ENCODE results near the gene ZSCAN12. TPM values are rescaled to one million over a fixed set of nuclear protein-coding genes. Genes with fewer than 3 reads are reported as not detected.

The ZSCAN12 gene
- total and polyA plus RNA-seq, 2 donors (not counting 1 experiment from before 2014, with no cell fraction given) = 4.7 to 9.6 TPM

- H3K27me3 ChIP-seq (ENCODE audit: control insufficient read depth, insufficient read depth, low read length) = no peaks in the 10 kb centered on the region
- peaks cover 4% of the 10 kb centered on the region for H3K36me3 ChIP-seq (ENCODE audit: control insufficient read depth, insufficient read depth, low read length)
- H3K79me2 ChIP-seq (ENCODE audit: control insufficient read depth, insufficient read depth, low read length) = no peaks in the 10 kb centered on the region
- H3K4me1 ChIP-seq (ENCODE audit: control insufficient read depth, extremely low read depth, insufficient read depth, low read length) = peaks cover 4% of the 10 kb centered on the region
- H2AFZ ChIP-seq (ENCODE audit: low read length) = no peak overlapping the region
- DNase-seq (ENCODE audit: low read depth in 2 of 2) = no peak
- H3K9me3 ChIP-seq (ENCODE audit: control insufficient read depth, insufficient read depth, low read depth, low read length) = no peaks in the 10 kb centered on the region
- H3K27ac ChIP-seq (ENCODE audit: insufficient read depth, low read length) = no peak overlapping the region
- TF ChIP-seq, protein P1, sequence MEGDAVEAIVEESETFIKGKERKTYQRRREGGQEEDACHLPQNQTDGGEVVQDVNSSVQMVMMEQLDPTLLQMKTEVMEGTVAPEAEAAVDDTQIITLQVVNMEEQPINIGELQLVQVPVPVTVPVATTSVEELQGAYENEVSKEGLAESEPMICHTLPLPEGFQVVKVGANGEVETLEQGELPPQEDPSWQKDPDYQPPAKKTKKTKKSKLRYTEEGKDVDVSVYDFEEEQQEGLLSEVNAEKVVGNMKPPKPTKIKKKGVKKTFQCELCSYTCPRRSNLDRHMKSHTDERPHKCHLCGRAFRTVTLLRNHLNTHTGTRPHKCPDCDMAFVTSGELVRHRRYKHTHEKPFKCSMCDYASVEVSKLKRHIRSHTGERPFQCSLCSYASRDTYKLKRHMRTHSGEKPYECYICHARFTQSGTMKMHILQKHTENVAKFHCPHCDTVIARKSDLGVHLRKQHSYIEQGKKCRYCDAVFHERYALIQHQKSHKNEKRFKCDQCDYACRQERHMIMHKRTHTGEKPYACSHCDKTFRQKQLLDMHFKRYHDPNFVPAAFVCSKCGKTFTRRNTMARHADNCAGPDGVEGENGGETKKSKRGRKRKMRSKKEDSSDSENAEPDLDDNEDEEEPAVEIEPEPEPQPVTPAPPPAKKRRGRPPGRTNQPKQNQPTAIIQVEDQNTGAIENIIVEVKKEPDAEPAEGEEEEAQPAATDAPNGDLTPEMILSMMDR (conservative IDR thresholded peaks at IDR 0.05 in 1 of 2, IDR thresholded peaks at IDR 0.05 in 1 of 2; ENCODE audit: low read depth in 1 of 2, low read length in 2 of 2) = no peak
- TF ChIP-seq EZH2 (IDR thresholded peaks at IDR 0.05; ENCODE audit: low read length, missing control alignments) = no peak
- no peaks in the 10 kb centered on the region for H4K20me1 ChIP-seq (ENCODE audit: control insufficient read depth, extremely low read depth, insufficient read depth, low read length)
- H3K4me2 ChIP-seq (ENCODE audit: extremely low read depth, insufficient read depth, low read length) = no peak overlapping the region
- no peak overlapping the region for H3K9ac ChIP-seq (ENCODE audit: insufficient read depth, low read length)
- H3K4me3 ChIP-seq (replicated peaks in 1 of 4; ENCODE audit: control extremely low read depth in 1 of 4, insufficient read depth in 1 of 4, low read depth in 3 of 4, low read length in 4 of 4) = no peak overlapping the region
These were observed 20.9 kb downstream of the ZSCAN12 start for GRCh38 chr6:28378644-28379043.

DNA sequence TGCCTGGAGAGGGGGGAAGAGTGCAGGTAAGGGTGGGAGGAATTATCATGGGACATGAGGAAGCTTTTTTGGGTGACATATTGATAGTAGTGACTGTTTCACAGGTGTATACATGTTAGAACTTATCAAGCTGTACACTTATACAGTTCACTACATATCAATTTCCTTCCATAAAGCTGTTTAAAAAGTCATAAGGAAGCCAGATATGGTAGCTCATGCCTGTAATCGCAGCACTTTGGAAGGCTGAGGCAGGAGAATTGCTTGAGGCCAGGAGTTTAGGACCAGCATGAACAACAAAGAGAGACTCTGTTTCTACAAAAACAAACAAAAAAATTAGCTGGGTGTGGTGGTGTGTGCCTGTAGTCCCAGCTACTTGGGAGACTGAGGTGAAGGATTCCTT is 21.7 kb downstream of the ZSCAN12 start:
- DNase-seq (ENCODE audit: low read depth in 2 of 2) = no peak
- Histone ChIP-seq H3K9me3 (ENCODE audit: control insufficient read depth, insufficient read depth, low read depth, low read length) (no peaks in the 10 kb centered on the region), H3K36me3 (ENCODE audit: control insufficient read depth, insufficient read depth, low read length) (peaks cover 4% of the 10 kb centered on the region), H2AFZ (ENCODE audit: low read length) (no peak overlapping the region), H3K9ac (ENCODE audit: insufficient read depth, low read length) (no peak overlapping the region), H3K27ac (ENCODE audit: insufficient read depth, low read length) (no peak overlapping the region), H3K27me3 (ENCODE audit: control insufficient read depth, insufficient read depth, low read length) (no peaks in the 10 kb centered on the region), H3K4me3 (replicated peaks in 1 of 4; ENCODE audit: control extremely low read depth in 1 of 4, insufficient read depth in 1 of 4, low read depth in 3 of 4, low read length in 4 of 4) (no peak overlapping the region), H3K4me2 (ENCODE audit: extremely low read depth, insufficient read depth, low read length) (no peak overlapping the region), H3K79me2 (ENCODE audit: control insufficient read depth, insufficient read depth, low read length) (no peaks in the 10 kb centered on the region), H3K4me1 (ENCODE audit: control insufficient read depth, extremely low read depth, insufficient read depth, low read length) (peaks cover 2% of the 10 kb centered on the region), H4K20me1 (ENCODE audit: control insufficient read depth, extremely low read depth, insufficient read depth, low read length) (no peaks in the 10 kb centered on the region)
- TF ChIP-seq, protein P1 (conservative IDR thresholded peaks at IDR 0.05 in 1 of 2, IDR thresholded peaks at IDR 0.05 in 1 of 2; ENCODE audit: low read depth in 1 of 2, low read length in 2 of 2) = no peak
- TF ChIP-seq EZH2 (IDR thresholded peaks at IDR 0.05; ENCODE audit: low read length, missing control alignments) = no peak

GRCh38 chr6:28373925-28374324 is 25.6 kb downstream of the ZSCAN12 start:
- Histone ChIP-seq H3K4me3 (replicated peaks in 1 of 4; ENCODE audit: control extremely low read depth in 1 of 4, insufficient read depth in 1 of 4, low read depth in 3 of 4, low read length in 4 of 4) (no peak overlapping the region), H3K9ac (ENCODE audit: insufficient read depth, low read length) (no peak overlapping the region), H3K4me1 (ENCODE audit: control insufficient read depth, extremely low read depth, insufficient read depth, low read length) (no peaks in the 10 kb centered on the region), H3K4me2 (ENCODE audit: extremely low read depth, insufficient read depth, low read length) (no peak overlapping the region), H4K20me1 (ENCODE audit: control insufficient read depth, extremely low read depth, insufficient read depth, low read length) (no peaks in the 10 kb centered on the region), H3K79me2 (ENCODE audit: control insufficient read depth, insufficient read depth, low read length) (no peaks in the 10 kb centered on the region), H3K36me3 (ENCODE audit: control insufficient read depth, insufficient read depth, low read length) (no peaks in the 10 kb centered on the region), H3K27me3 (ENCODE audit: control insufficient read depth, insufficient read depth, low read length) (no peaks in the 10 kb centered on the region), H2AFZ (ENCODE audit: low read length) (no peak overlapping the region), H3K27ac (ENCODE audit: insufficient read depth, low read length) (no peak overlapping the region), H3K9me3 (ENCODE audit: control insufficient read depth, insufficient read depth, low read depth, low read length) (no peaks in the 10 kb centered on the region)
- no peak for TF ChIP-seq EZH2 (IDR thresholded peaks at IDR 0.05; ENCODE audit: low read length, missing control alignments)
- TF ChIP-seq, protein P1 (conservative IDR thresholded peaks at IDR 0.05 in 1 of 2, IDR thresholded peaks at IDR 0.05 in 1 of 2; ENCODE audit: low read depth in 1 of 2, low read length in 2 of 2) = no peak
- no peak for DNase-seq (ENCODE audit: low read depth in 2 of 2)
